OCI-LY3 (cell line): ENCODE measurements around the gene ADRB2.

Experiments
- H2AFZ ChIP-seq: fragments of 200-600, 300-600 bp; shearing (Covaris generic); 2 replicates; pipeline ENCODE4 v1.6.0; 2014; ENCODE audit warnings: antibody characterized with exemption, low read depth, low read length
- H3K27ac ChIP-seq: fragments of 200-600, 300-600 bp; sonication (generic); 2 replicates; pipeline ENCODE4 v1.5.1; 2014; ENCODE audit warnings: mild to moderate bottlenecking, low read length, moderate library complexity, mixed read lengths
- H3K27me3 ChIP-seq: fragments of 200-600, 300-600 bp; sonication (generic); 2 replicates; pipeline ENCODE4 v1.6.1; 2014; ENCODE audit warnings: low read depth, low read length, mixed read lengths
- H3K36me3 ChIP-seq: fragments of 200-600, 300-600 bp; sonication (generic); replicated peaks from 2 replicates; pipeline ENCODE3; 2014; ENCODE audit warnings: low read depth, low read length, mixed read lengths
- H3K4me1 ChIP-seq: fragments of 300-600, 200-600 bp; sonication (generic); 2 replicates; pipeline ENCODE4 v1.6.1; 2014; ENCODE audit warnings: low read length, mixed read lengths
- H3K4me2 ChIP-seq: fragments of 200-600, 300-600 bp; sonication (generic); 2 replicates; pipeline ENCODE4 v1.6.1; 2014; ENCODE audit warnings: low read length, mixed read lengths
- H3K4me3 ChIP-seq: fragments of 300-600, 200-600 bp; sonication (generic); 2 replicates; pipeline ENCODE4 v1.5.1; 2014; ENCODE audit warnings: antibody characterized with exemption, mild to moderate bottlenecking, low read length, moderate library complexity
- H3K79me2 ChIP-seq: fragments of 300-600, 200-600 bp; shearing (Covaris generic); 2 replicates; pipeline ENCODE4 v1.6.1; 2014; ENCODE audit warnings: mild to moderate bottlenecking, low read length, mixed read lengths
- H3K9ac ChIP-seq: fragments of 300-600, 200-600 bp; shearing (Covaris generic); 2 replicates; pipeline ENCODE4 v1.6.0; 2014; ENCODE audit warnings: mild to moderate bottlenecking, low read length, moderate library complexity
- H3K9me3 ChIP-seq: fragments of 200-600, 300-600 bp; shearing (Covaris generic); 2 replicates; pipeline ENCODE4 v1.6.1; 2014; ENCODE audit warnings: low read length, mixed read lengths; ENCODE audit not compliant: insufficient read depth
- H4K20me1 ChIP-seq: fragments of 200-600, 300-600 bp; sonication (generic); 2 replicates; pipeline ENCODE4 v1.6.1; 2016; ENCODE audit warnings: low read length, mixed read lengths; ENCODE audit not compliant: insufficient read depth
- EZH2phosphoT487 ChIP-seq: fragments of 200-600 bp; shearing (Covaris generic); IDR thresholded peaks from 2 replicates; pipeline ENCODE4 v1.6.1; 2018; ENCODE audit warnings: antibody characterized with exemption, mixed run types, low read depth
- TF ChIP-seq, protein P1 (sequence below): fragments of 200-600, 300-600 bp; sonication (generic); IDR thresholded peaks from 2 replicates; pipeline ENCODE4 v1.5.1; 2014; ENCODE audit warnings: antibody characterized with exemption, low read length, low read depth

Gene ADRB2

DNA sequence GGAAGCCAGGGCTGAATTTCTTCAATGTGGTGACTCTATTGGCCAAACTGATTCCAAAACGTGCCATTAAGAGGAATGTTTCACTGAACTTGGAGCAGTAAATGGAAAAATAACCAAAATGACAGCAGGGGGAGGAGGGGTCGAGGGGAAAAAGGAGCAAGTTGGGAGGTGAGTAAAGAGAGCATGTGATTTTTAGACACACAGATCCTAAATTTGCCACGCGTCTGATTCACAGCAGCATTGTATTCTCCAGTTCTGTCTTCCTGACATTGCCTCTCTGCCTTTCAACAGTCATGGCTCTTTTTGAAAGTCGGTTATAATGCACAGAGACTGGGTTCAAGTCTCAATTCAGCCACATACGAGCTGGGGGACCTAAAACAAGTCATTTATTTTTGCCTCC lies 22.0 kb upstream of the ADRB2 start:
- peaks cover 41% of the 10 kb centered on the region for H3K27me3 ChIP-seq
- no peak overlapping the region for H3K9ac ChIP-seq
- no peak overlapping the region for H3K4me3 ChIP-seq
- no peak overlapping the region for H3K4me2 ChIP-seq
- no peak overlapping the region for H2AFZ ChIP-seq
- TF ChIP-seq EZH2phosphoT487: no peak
- TF ChIP-seq, protein P1, sequence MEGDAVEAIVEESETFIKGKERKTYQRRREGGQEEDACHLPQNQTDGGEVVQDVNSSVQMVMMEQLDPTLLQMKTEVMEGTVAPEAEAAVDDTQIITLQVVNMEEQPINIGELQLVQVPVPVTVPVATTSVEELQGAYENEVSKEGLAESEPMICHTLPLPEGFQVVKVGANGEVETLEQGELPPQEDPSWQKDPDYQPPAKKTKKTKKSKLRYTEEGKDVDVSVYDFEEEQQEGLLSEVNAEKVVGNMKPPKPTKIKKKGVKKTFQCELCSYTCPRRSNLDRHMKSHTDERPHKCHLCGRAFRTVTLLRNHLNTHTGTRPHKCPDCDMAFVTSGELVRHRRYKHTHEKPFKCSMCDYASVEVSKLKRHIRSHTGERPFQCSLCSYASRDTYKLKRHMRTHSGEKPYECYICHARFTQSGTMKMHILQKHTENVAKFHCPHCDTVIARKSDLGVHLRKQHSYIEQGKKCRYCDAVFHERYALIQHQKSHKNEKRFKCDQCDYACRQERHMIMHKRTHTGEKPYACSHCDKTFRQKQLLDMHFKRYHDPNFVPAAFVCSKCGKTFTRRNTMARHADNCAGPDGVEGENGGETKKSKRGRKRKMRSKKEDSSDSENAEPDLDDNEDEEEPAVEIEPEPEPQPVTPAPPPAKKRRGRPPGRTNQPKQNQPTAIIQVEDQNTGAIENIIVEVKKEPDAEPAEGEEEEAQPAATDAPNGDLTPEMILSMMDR: no peak
- H4K20me1 ChIP-seq: no peaks in the 10 kb centered on the region
- H3K27ac ChIP-seq: no peak overlapping the region
- H3K9me3 ChIP-seq: no peaks in the 10 kb centered on the region
- no peaks in the 10 kb centered on the region for H3K36me3 ChIP-seq
- peaks cover 67% of the 10 kb centered on the region for H3K4me1 ChIP-seq
- H3K79me2 ChIP-seq: no peaks in the 10 kb centered on the region

- Histone ChIP-seq H3K4me2 (peak overlapping the region; percentile 84), H3K27ac (peak overlapping the region; percentile 27), H3K9ac (no peak overlapping the region), H3K4me1 (peaks cover 67% of the 10 kb centered on the region), H3K27me3 (peaks cover 36% of the 10 kb centered on the region), H4K20me1 (no peaks in the 10 kb centered on the region), H3K9me3 (no peaks in the 10 kb centered on the region), H3K4me3 (peak overlapping the region; percentile 51), H3K79me2 (no peaks in the 10 kb centered on the region), H3K36me3 (no peaks in the 10 kb centered on the region), H2AFZ (no peak overlapping the region)
- TF ChIP-seq, protein P1: no peak
- no peak for TF ChIP-seq EZH2phosphoT487
Observed at GRCh38 chr5:148805326-148806290, 20.8 kb upstream of the ADRB2 start.

GRCh38 chr5:148806520-148806931 lies 19.9 kb upstream of the ADRB2 start:
- Histone ChIP-seq H3K4me3 (peak overlapping the region; percentile 49; the same call in 1 of the 2 replicates), H3K27me3 (peaks cover 27% of the 10 kb centered on the region), H3K9me3 (no peaks in the 10 kb centered on the region), H3K9ac (no peak overlapping the region), H3K4me2 (peak overlapping the region; percentile 84), H4K20me1 (no peaks in the 10 kb centered on the region), H3K36me3 (no peaks in the 10 kb centered on the region), H3K79me2 (no peaks in the 10 kb centered on the region), H3K27ac (peak overlapping the region; percentile 16), H2AFZ (no peak overlapping the region), H3K4me1 (peaks cover 70% of the 10 kb centered on the region)
- no peak for TF ChIP-seq EZH2phosphoT487
- TF ChIP-seq, protein P1: no peak

GRCh38 chr5:148807851-148808250 lies 18.6 kb upstream of the ADRB2 start:
- H3K4me2 ChIP-seq: peak overlapping the region; percentile 82
- no peaks in the 10 kb centered on the region for H4K20me1 ChIP-seq
- no peaks in the 10 kb centered on the region for H3K36me3 ChIP-seq
- no peak for TF ChIP-seq EZH2phosphoT487
- TF ChIP-seq, protein P1: no peak
- peaks cover 13% of the 10 kb centered on the region for H3K27me3 ChIP-seq
- no peak overlapping the region for H3K4me3 ChIP-seq
- no peak overlapping the region for H3K27ac ChIP-seq
- H3K79me2 ChIP-seq: no peaks in the 10 kb centered on the region
- H3K9ac ChIP-seq: no peak overlapping the region
- H3K9me3 ChIP-seq: no peaks in the 10 kb centered on the region
- H2AFZ ChIP-seq: no peak overlapping the region
- H3K4me1 ChIP-seq: peaks cover 73% of the 10 kb centered on the region
